ENCODE measurements around the gene CPSF4. TPM values are rescaled to one million over a fixed set of nuclear protein-coding genes. Genes with fewer than 3 reads are reported as not detected.

The CPSF4 gene
- polyA plus RNA-seq, 1 donor from 2014 or later, result 209 TPM

DNA sequence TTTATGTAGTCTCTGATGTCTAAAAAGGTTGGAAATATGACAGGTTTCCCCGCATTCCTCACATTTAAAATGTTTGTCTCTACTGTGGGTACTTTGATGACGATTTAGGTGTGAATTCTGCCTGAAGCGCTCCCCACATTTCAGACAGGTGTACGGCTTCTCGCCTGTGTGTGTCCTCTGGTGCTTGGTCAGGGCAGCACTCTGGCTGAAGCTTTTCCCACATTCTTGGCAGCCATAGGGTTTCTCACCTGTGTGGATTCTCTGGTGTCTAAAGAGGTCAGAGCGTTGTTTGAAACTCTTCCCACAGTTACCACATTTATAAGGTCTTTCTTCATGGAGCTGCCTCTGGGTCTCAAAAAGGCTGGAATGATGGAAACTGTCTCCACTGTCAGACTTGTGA, 55.1 kb downstream of the CPSF4 start:
- Histone ChIP-seq H4K20me1 (ENCODE audit: insufficient read depth) (no peaks in the 10 kb centered on the region), H3K79me2 (replicated peaks; ENCODE audit: insufficient read depth, low read length) (peaks cover 21% of the 10 kb centered on the region), H3K9me2 (ENCODE audit: insufficient read depth, low read length) (no peaks in the 10 kb centered on the region), H3K9me3 (ENCODE audit: low read length) (no peaks in the 10 kb centered on the region), H3K27ac (ENCODE audit: low read length) (no peak overlapping the region), H3F3A (ENCODE audit: insufficient read depth, low read length, poor library complexity, severe bottlenecking) (no peaks in the 10 kb centered on the region), H3K36me3 (ENCODE audit: insufficient read depth, low read length) (peaks cover 10% of the 10 kb centered on the region), H3K27me3 (ENCODE audit: insufficient read depth, low read depth, low read length) (no peaks in the 10 kb centered on the region), H3K4me2 (ENCODE audit: low read length) (no peak overlapping the region), H3K9ac (ENCODE audit: low read length) (no peak overlapping the region), H2AFZ (ENCODE audit: low read depth, low read length) (no peak overlapping the region), H3K4me3 (ENCODE audit: low read length) (no peak overlapping the region)
- TF ChIP-seq SMC3 (conservative IDR thresholded peaks at IDR 0.05; ENCODE audit: poor library complexity), result no peak
- TF ChIP-seq, protein P1, sequence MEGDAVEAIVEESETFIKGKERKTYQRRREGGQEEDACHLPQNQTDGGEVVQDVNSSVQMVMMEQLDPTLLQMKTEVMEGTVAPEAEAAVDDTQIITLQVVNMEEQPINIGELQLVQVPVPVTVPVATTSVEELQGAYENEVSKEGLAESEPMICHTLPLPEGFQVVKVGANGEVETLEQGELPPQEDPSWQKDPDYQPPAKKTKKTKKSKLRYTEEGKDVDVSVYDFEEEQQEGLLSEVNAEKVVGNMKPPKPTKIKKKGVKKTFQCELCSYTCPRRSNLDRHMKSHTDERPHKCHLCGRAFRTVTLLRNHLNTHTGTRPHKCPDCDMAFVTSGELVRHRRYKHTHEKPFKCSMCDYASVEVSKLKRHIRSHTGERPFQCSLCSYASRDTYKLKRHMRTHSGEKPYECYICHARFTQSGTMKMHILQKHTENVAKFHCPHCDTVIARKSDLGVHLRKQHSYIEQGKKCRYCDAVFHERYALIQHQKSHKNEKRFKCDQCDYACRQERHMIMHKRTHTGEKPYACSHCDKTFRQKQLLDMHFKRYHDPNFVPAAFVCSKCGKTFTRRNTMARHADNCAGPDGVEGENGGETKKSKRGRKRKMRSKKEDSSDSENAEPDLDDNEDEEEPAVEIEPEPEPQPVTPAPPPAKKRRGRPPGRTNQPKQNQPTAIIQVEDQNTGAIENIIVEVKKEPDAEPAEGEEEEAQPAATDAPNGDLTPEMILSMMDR (IDR thresholded peaks at IDR 0.05; ENCODE audit: poor library complexity, severe bottlenecking), result no peak
- TF ChIP-seq, protein P2, sequence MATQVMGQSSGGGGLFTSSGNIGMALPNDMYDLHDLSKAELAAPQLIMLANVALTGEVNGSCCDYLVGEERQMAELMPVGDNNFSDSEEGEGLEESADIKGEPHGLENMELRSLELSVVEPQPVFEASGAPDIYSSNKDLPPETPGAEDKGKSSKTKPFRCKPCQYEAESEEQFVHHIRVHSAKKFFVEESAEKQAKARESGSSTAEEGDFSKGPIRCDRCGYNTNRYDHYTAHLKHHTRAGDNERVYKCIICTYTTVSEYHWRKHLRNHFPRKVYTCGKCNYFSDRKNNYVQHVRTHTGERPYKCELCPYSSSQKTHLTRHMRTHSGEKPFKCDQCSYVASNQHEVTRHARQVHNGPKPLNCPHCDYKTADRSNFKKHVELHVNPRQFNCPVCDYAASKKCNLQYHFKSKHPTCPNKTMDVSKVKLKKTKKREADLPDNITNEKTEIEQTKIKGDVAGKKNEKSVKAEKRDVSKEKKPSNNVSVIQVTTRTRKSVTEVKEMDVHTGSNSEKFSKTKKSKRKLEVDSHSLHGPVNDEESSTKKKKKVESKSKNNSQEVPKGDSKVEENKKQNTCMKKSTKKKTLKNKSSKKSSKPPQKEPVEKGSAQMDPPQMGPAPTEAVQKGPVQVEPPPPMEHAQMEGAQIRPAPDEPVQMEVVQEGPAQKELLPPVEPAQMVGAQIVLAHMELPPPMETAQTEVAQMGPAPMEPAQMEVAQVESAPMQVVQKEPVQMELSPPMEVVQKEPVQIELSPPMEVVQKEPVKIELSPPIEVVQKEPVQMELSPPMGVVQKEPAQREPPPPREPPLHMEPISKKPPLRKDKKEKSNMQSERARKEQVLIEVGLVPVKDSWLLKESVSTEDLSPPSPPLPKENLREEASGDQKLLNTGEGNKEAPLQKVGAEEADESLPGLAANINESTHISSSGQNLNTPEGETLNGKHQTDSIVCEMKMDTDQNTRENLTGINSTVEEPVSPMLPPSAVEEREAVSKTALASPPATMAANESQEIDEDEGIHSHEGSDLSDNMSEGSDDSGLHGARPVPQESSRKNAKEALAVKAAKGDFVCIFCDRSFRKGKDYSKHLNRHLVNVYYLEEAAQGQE (IDR thresholded peaks at IDR 0.05; ENCODE audit: borderline replicate concordance), result no peak
- TF ChIP-seq EZH2 (IDR thresholded peaks at IDR 0.05; ENCODE audit: borderline replicate concordance, insufficient read depth, low read length, poor library complexity, severe bottlenecking), result no peak
- TF ChIP-seq RAD21 (conservative IDR thresholded peaks at IDR 0.05), result no peak
- no peak for TF ChIP-seq TAF1 (IDR thresholded peaks at IDR 0.05; ENCODE audit: low read depth)
- TF ChIP-seq EP300 (conservative IDR thresholded peaks at IDR 0.05; ENCODE audit: poor library complexity, severe bottlenecking), result no peak
- no peak for TF ChIP-seq POLR2AphosphoS5 (IDR thresholded peaks at IDR 0.05)
- no peak for TF ChIP-seq MXI1 (conservative IDR thresholded peaks at IDR 0.05; ENCODE audit: poor library complexity, severe bottlenecking)

DNA sequence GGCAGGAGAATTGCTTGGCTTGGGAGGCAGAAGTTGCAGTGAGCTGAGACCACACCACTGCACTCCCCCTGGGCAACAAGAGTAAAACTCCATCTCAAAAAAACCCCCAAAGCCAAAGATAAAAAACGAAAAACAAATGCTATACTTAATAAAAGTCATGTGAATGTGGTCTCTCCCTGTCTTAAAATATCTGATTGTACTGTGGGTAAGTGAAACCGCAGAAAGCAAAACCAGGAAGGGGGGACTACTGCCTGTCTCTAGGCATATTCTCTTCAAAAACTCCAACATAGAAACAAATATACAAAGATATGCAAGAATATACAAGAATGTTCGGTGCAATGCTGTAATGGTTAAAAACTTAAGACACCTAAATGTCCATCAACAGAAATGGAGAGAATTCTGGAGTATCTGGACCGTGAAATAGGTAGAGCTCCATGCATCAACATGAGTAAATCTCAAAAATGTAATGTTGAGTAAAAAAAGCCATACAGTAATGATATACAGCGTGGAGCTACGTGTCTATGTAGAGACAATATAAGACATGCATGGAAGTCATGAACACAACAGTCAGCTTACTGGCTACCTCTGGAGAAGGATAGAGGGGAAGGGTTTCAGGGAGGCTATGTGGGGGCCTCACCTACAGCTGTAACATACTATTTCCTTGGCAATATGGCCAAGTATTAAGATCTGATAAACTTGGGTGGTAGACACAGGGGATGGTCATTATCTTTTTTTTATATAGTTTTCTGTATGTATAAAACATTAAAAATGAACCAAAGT, 59.2 kb downstream of the CPSF4 start:
- no peaks in the 10 kb centered on the region for H3K27me3 ChIP-seq (ENCODE audit: insufficient read depth, low read depth, low read length)
- no peaks in the 10 kb centered on the region for H3K9me3 ChIP-seq (ENCODE audit: low read length)
- TF ChIP-seq, protein P1 (IDR thresholded peaks at IDR 0.05; ENCODE audit: poor library complexity, severe bottlenecking), result no peak
- TF ChIP-seq EP300 (conservative IDR thresholded peaks at IDR 0.05; ENCODE audit: poor library complexity, severe bottlenecking) (no peak), MXI1 (conservative IDR thresholded peaks at IDR 0.05; ENCODE audit: poor library complexity, severe bottlenecking) (no peak), TAF1 (IDR thresholded peaks at IDR 0.05; ENCODE audit: low read depth) (no peak), RAD21 (conservative IDR thresholded peaks at IDR 0.05) (no peak), EZH2 (IDR thresholded peaks at IDR 0.05; ENCODE audit: borderline replicate concordance, insufficient read depth, low read length, poor library complexity, severe bottlenecking) (no peak), SMC3 (conservative IDR thresholded peaks at IDR 0.05; ENCODE audit: poor library complexity) (no peak), POLR2AphosphoS5 (IDR thresholded peaks at IDR 0.05) (no peak)
- TF ChIP-seq, protein P2 (IDR thresholded peaks at IDR 0.05; ENCODE audit: borderline replicate concordance), result no peak
- no peaks in the 10 kb centered on the region for H4K20me1 ChIP-seq (ENCODE audit: insufficient read depth)
- peak overlapping the region; percentile 93 for H3K4me3 ChIP-seq (ENCODE audit: low read length)
- peaks cover 10% of the 10 kb centered on the region for H3K36me3 ChIP-seq (ENCODE audit: insufficient read depth, low read length)
- H3K27ac ChIP-seq (ENCODE audit: low read length), result no peak overlapping the region
- H3K79me2 ChIP-seq (replicated peaks; ENCODE audit: insufficient read depth, low read length), result peaks cover 32% of the 10 kb centered on the region
- H3K9ac ChIP-seq (ENCODE audit: low read length), result no peak overlapping the region
- H3K9me2 ChIP-seq (ENCODE audit: insufficient read depth, low read length), result no peaks in the 10 kb centered on the region
- no peaks in the 10 kb centered on the region for H3F3A ChIP-seq (ENCODE audit: insufficient read depth, low read length, poor library complexity, severe bottlenecking)
- H3K4me2 ChIP-seq (ENCODE audit: low read length), result peak overlapping the region; percentile 65
- no peak overlapping the region for H2AFZ ChIP-seq (ENCODE audit: low read depth, low read length)

Data from neural cell (in vitro differentiated cells).